BE2C (cell line): ENCODE results near the gene CCDC85B.

ENCODE experiments used
- DNase-seq: peaks from one replicate; pipeline ENCODE4 v3.0.0-alpha.2; 2020
- H3K27me3 ChIP-seq: fragments of 250-450 bp; sonication (Bioruptor Pico); 2 replicates; pipeline ENCODE4 v1.5.1; 2020; ENCODE audit warnings: mild to moderate bottlenecking
- H3K36me3 ChIP-seq: fragments of 250-450 bp; sonication (Bioruptor Pico); 2 replicates; pipeline ENCODE4 v1.5.1; 2020; ENCODE audit warnings: mild to moderate bottlenecking
- H3K4me1 ChIP-seq: fragments of 250-450 bp; sonication (Bioruptor Pico); 2 replicates; pipeline ENCODE4 v1.5.1; 2020
- H3K4me3 ChIP-seq: 2 replicates; pipeline ENCODE4 v1.5.1; 2011; ENCODE audit warnings: low read depth, low read length
- H3K9me3 ChIP-seq: fragments of 250-450 bp; sonication (Bioruptor Pico); 2 replicates; pipeline ENCODE4 v1.5.1; 2020
- CTCF ChIP-seq: IDR thresholded peaks from 2 replicates; pipeline ENCODE4 v1.5.1; 2012; ENCODE audit warnings: mild to moderate bottlenecking, low read depth, low read length

CCDC85B gene

GRCh38 chr11:65870706-65871681 is 19.5 kb upstream of the CCDC85B start:
- TF ChIP-seq CTCF = no peak
- H3K36me3 ChIP-seq = no peaks in the 10 kb centered on the region

GRCh38 chr11:65871811-65872548 is 18.5 kb upstream of the CCDC85B start:
- Histone ChIP-seq H3K36me3 (no peaks in the 10 kb centered on the region), H3K4me3 (peak overlapping the region; percentile 8; the same call in 1 of the 2 replicates), H3K9me3 (no peaks in the 10 kb centered on the region), H3K4me1 (peaks cover 13% of the 10 kb centered on the region), H3K27me3 (no peaks in the 10 kb centered on the region)
- no peak for DNase-seq
- TF ChIP-seq CTCF = no peak

More at GRCh38 chr11:65870706-65871681, 19.5 kb upstream of the CCDC85B start:
- peak; percentile 86 for DNase-seq
- no peaks in the 10 kb centered on the region for H3K27me3 ChIP-seq
- no peak overlapping the region for H3K4me3 ChIP-seq
- H3K9me3 ChIP-seq = no peaks in the 10 kb centered on the region
- H3K4me1 ChIP-seq = peaks cover 13% of the 10 kb centered on the region

- Histone ChIP-seq H3K36me3 (no peaks in the 10 kb centered on the region), H3K4me1 (peaks cover 13% of the 10 kb centered on the region), H3K9me3 (no peaks in the 10 kb centered on the region), H3K4me3 (peak within 1 kb of the TSS; percentile 59), H3K27me3 (no peaks in the 10 kb centered on the region)
- no peak for DNase-seq
- no peak for TF ChIP-seq CTCF
Observed at GRCh38 chr11:65872586-65873317, 17.7 kb upstream of the CCDC85B start, which contains the start of gene EFEMP2. Gene EFEMP2, minus strand, starts transcription at chr11:65872800. Its CDS starts 446 bp downstream, at chr11:65872354.

GRCh38 chr11:65873318-65874156 is 16.9 kb upstream of the CCDC85B start:
- H3K27me3 ChIP-seq = no peaks in the 10 kb centered on the region
- no peak for TF ChIP-seq CTCF
- H3K4me3 ChIP-seq = peak overlapping the region; percentile 59
- DNase-seq = peak; percentile 98
- H3K9me3 ChIP-seq = no peaks in the 10 kb centered on the region
- no peaks in the 10 kb centered on the region for H3K36me3 ChIP-seq
- peaks cover 13% of the 10 kb centered on the region for H3K4me1 ChIP-seq

GRCh38 chr11:65879617-65880016 is 10.9 kb upstream of the CCDC85B start, which contains the start of gene CTSW:
Gene CTSW, plus strand, starts transcription at chr11:65879837. Its CDS starts 18 bp downstream, at chr11:65879855.
- no peaks in the 10 kb centered on the region for H3K4me1 ChIP-seq
- no peak for DNase-seq
- no peak within 1 kb of the TSS for H3K4me3 ChIP-seq
- no peak for TF ChIP-seq CTCF
- no peaks in the 10 kb centered on the region for H3K27me3 ChIP-seq
- peaks cover 20% of the 10 kb centered on the region for H3K36me3 ChIP-seq
- H3K9me3 ChIP-seq = no peaks in the 10 kb centered on the region
